GM21381 (cell line): Measurements from ENCODE around the gene REC114.
"Not testable (repeated sequence)": the region's sequence is repeated elsewhere in the genome, so short reads cannot be mapped to it uniquely, and the experiment has no call there.

Experiments
- ATAC-seq: cut with Tn5 transposase; IDR thresholded peaks from one replicate; pipeline ENCODE4 v1.9.1; 2021; ENCODE audit warnings: mild to moderate bottlenecking, moderate library complexity; ENCODE audit not compliant: unreplicated experiment

The REC114 gene

GRCh38 chr15:73442968-73443367 lies at the start of gene REC114:
REC114 (plus strand) TSS chr15:73443164; CDS start chr15:73443186, 22 bp downstream.
- no peak for ATAC-seq

GRCh38 chr15:73393336-73393735 lies 49.6 kb upstream of the REC114 start:
- ATAC-seq: no peak

- no peak for ATAC-seq
These were observed 48.2 kb upstream of the REC114 start for GRCh38 chr15:73394782-73395181.

GRCh38 chr15:73395671-73396070 lies 47.3 kb upstream of the REC114 start:
- ATAC-seq: no peak

GRCh38 chr15:73397461-73397860 lies 45.5 kb upstream of the REC114 start:
- no peak for ATAC-seq

- no peak for ATAC-seq
These were observed 44.1 kb upstream of the REC114 start for GRCh38 chr15:73398861-73399260.

- ATAC-seq: not testable (repeated sequence)
These were observed 42.7 kb upstream of the REC114 start for GRCh38 chr15:73400222-73400621.

GRCh38 chr15:73403171-73403570 lies 39.8 kb upstream of the REC114 start:
- no peak for ATAC-seq

GRCh38 chr15:73414876-73415275 lies 28.1 kb upstream of the REC114 start:
- ATAC-seq: no peak

- no peak for ATAC-seq
These were observed 18.5 kb upstream of the REC114 start for GRCh38 chr15:73424506-73424905.

- ATAC-seq: no peak
These were observed 17.5 kb upstream of the REC114 start for GRCh38 chr15:73425510-73425909.

- no peak for ATAC-seq
These were observed 16.5 kb upstream of the REC114 start for GRCh38 chr15:73426323-73426994.

GRCh38 chr15:73431329-73431728 lies 11.6 kb upstream of the REC114 start:
- not testable (repeated sequence) for ATAC-seq

- no peak for ATAC-seq
These were observed 9.1 kb upstream of the REC114 start for GRCh38 chr15:73433873-73434272.

- ATAC-seq: no peak
These were observed 6.4 kb upstream of the REC114 start for GRCh38 chr15:73436613-73437012.

- no peak for ATAC-seq
These were observed 5.3 kb upstream of the REC114 start for GRCh38 chr15:73437543-73438109.

- no peak for ATAC-seq
These were observed 4.3 kb upstream of the REC114 start for GRCh38 chr15:73438651-73439050.

GRCh38 chr15:73440571-73440970 lies 2.4 kb upstream of the REC114 start:
- ATAC-seq: no peak

GRCh38 chr15:73442421-73442820 lies 543 bp upstream of the REC114 start:
- no peak for ATAC-seq

GRCh38 chr15:73447471-73447870 lies 4.5 kb downstream of the REC114 start:
- ATAC-seq: not testable (repeated sequence)

- not testable (repeated sequence) for ATAC-seq
These were observed 5.3 kb downstream of the REC114 start for GRCh38 chr15:73448158-73448758.

GRCh38 chr15:73449980-73450379 lies 7.0 kb downstream of the REC114 start:
- not testable (repeated sequence) for ATAC-seq
